Upper lobe of left lung (tissue), 6 donors: ENCODE data around the gene PCGF1. TPM values are rescaled to one million over a fixed set of nuclear protein-coding genes. Genes with fewer than 3 reads are reported as not detected.
A peak's percentile ranks its signal among the peaks of the same experiment; 100 is the strongest.

ENCODE experiments used
- ATAC-seq, 2 donors: fragments of 200-7000 bp; cut with Tn5 transposase; one replicate each; pipeline ENCODE4 v1.9.1; 2022; ENCODE audit warnings: mild to moderate bottlenecking in 2 of 2, moderate library complexity in 2 of 2; ENCODE audit not compliant: low FRiP score in 2 of 2
- DNase-seq, 2 donors: peaks; one replicate each; pipeline ENCODE4 v3.0.0-alpha.2; 2019 to 2020
- H3K27ac ChIP-seq, 4 donors: fragments of 200-600 bp; sonication (generic); one replicate each; pipeline ENCODE4 v1.5.1; 2016 to 2019
- H3K27me3 ChIP-seq, 4 donors: fragments of 200-600 bp; sonication (generic); one replicate each; pipeline ENCODE4 v1.5.1; 2017 to 2019
- H3K36me3 ChIP-seq, 4 donors: fragments of 200-600 bp; sonication (generic); one replicate each; pipeline ENCODE4 v1.5.1; 2016 to 2019
- H3K4me1 ChIP-seq, 4 donors: fragments of 200-600 bp; sonication (generic); one replicate each; pipeline ENCODE4 v1.5.1; 2018 to 2019
- H3K4me3 ChIP-seq, 4 donors: fragments of 200-600 bp; sonication (generic); one replicate each; pipeline ENCODE4 v1.5.1; 2017 to 2019; ENCODE audit warnings: mild to moderate bottlenecking in 2 of 4, moderate library complexity in 1 of 4
- H3K9me3 ChIP-seq, 4 donors: fragments of 200-600 bp; sonication (generic); one replicate each; pipeline ENCODE4 v1.5.1; 2018 to 2019
- CTCF ChIP-seq, 6 experiments: fragments of 450-650 bp in 4 of 6; fragments of 200-600 bp in 2 of 6; sonication (generic) in 2 of 6; IDR thresholded peaks; one replicate each; pipeline ENCODE4 v1.5.1; 2016 to 2019; ENCODE audit warnings: antibody characterized with exemption in 6 of 6
- EP300 ChIP-seq, 4 donors: sonication (generic); formaldehyde crosslinking; IDR thresholded peaks; one replicate each; pipeline ENCODE4 v1.5.1; 2017; ENCODE audit warnings: antibody characterized with exemption in 4 of 4, control low read depth in 2 of 4
- POLR2A ChIP-seq, 4 donors: fragments of 450-650 bp; IDR thresholded peaks; one replicate each; pipeline ENCODE4 v1.5.1; 2016 to 2017; ENCODE audit warnings: antibody characterized with exemption in 4 of 4, mild to moderate bottlenecking in 2 of 4
- POLR2AphosphoS5 ChIP-seq, 2 donors: sonication (generic); formaldehyde crosslinking; IDR thresholded peaks; one replicate each; pipeline ENCODE4 v1.5.1; 2017; ENCODE audit warnings: antibody characterized with exemption in 2 of 2
- WGBS, 2 donors: methylation state at CpG; one replicate each; pipeline ENCODE4 v1.1.5; 2017 to 2018; 5-methylcytosine and 5-hydroxymethylcytosine counted together
- total RNA-seq, 6 donors: library from RNA; depleted of rRNA in 4 of 6; stranded (reverse); fragments of >200 nt in 4 of 6; gene quantifications; one replicate each; pipeline versions ENCODE4 v1.1.0 to v1.2.1, GENCODE V29; 2016 to 2021
- donor health status: DM: no; HTN: no; CAD: no; lungs with moderate emphysema.
- donor health status: DM: no; HTN: yes; CAD: no; lungs with severe emphysema.

The PCGF1 gene
- total RNA-seq, 6 donors from 2014 or later: 15.4 to 43.2 (median 34.6) TPM

GRCh38 chr2:74525717-74526648, 18.5 kb upstream of the PCGF1 start, which contains the start of gene DQX1:
TSS of gene DQX1 (minus strand) at chr2:74526231. CDS start at chr2:74525729, 502 bp downstream.
- H3K27me3 ChIP-seq: no peaks in the 10 kb centered on the region
- peaks cover 16 to 28% (median 24%) of the 10 kb centered on the region in 4 donors for H3K36me3 ChIP-seq
- no peaks in the 10 kb centered on the region for H3K9me3 ChIP-seq
- H3K27ac ChIP-seq: no peak within 1 kb of the TSS
- no peak for TF ChIP-seq EP300 (IDR thresholded peaks at IDR 0.05)
- DNase-seq (no peak), ATAC-seq (no peak)
- peaks cover 16 to 22% (median 18%) of the 10 kb centered on the region in 4 donors for H3K4me1 ChIP-seq
- WGBS, 2 donors: 85 to 90% methylated on average over 11 of the region's 11 CpGs
- H3K4me3 ChIP-seq: no peak within 1 kb of the TSS

DNA sequence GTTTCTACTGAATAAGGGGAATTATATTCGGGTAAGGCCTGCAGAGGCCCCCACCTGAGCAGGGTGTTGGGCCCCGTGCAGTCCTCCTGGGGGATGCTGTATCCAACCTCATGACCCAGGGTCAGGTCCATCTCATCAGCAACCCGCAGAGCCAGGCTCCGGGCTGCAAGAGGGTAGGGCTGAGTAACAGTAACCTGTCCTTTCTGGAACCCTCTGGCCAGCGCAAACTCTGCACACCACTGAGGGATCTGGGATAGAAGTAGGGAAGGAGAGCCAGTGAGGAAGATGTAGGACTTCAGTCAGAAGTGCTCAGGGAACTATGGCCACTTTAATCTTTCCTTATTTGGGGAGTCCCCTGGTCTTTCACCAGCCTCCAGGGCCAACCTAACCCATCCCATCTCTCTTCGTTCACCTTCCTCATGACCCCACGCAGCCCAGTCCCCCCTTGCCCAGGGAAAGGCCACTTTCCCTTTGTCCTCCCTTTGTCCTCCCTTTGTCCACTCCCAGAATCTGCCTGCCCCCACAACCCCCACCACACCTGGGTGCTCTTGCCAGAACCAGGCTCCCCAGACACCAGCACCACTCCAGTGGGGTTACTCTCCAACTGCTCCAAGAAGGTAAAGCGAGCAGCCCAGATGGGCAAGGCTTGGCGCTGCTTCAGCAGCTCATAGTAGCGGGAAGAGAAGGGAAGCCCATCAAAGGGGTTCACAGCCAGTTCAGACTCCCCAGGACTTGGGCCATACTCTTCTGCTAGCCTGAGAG, 17.6 kb upstream of the PCGF1 start:
- Histone ChIP-seq H3K27ac (no peak overlapping the region), H3K27me3 (no peaks in the 10 kb centered on the region), H3K4me1 (peaks cover 10 to 16% (median 14%) of the 10 kb centered on the region in 4 donors), H3K9me3 (no peaks in the 10 kb centered on the region), H3K4me3 (no peak overlapping the region), H3K36me3 (peaks cover 16 to 28% (median 24%) of the 10 kb centered on the region in 4 donors)
- no peak for TF ChIP-seq POLR2AphosphoS5 (IDR thresholded peaks at IDR 0.05)
- TF ChIP-seq CTCF (IDR thresholded peaks at IDR 0.05): no peak
- TF ChIP-seq EP300 (IDR thresholded peaks at IDR 0.05): no peak
- TF ChIP-seq POLR2A (IDR thresholded peaks at IDR 0.05): no peak
- 89 to 96% methylated on average over 8 to 10 of the region's 10 CpGs for WGBS, 2 donors
- no peak for ATAC-seq
- no peak for DNase-seq

- Histone ChIP-seq H3K4me3 (no peak overlapping the region), H3K27me3 (no peaks in the 10 kb centered on the region), H3K4me1 (peaks cover 10 to 16% (median 13%) of the 10 kb centered on the region in 4 donors), H3K9me3 (no peaks in the 10 kb centered on the region), H3K27ac (no peak overlapping the region), H3K36me3 (peaks cover 16 to 28% (median 24%) of the 10 kb centered on the region in 4 donors)
- ATAC-seq: no peak
- DNase-seq: no peak
- 81 to 91% methylated on average over 6 to 9 of the region's 9 CpGs for WGBS, 2 donors
- no peak for TF ChIP-seq POLR2AphosphoS5 (IDR thresholded peaks at IDR 0.05)
These were observed 16.5 kb upstream of the PCGF1 start for GRCh38 chr2:74524005-74524404.

DNA sequence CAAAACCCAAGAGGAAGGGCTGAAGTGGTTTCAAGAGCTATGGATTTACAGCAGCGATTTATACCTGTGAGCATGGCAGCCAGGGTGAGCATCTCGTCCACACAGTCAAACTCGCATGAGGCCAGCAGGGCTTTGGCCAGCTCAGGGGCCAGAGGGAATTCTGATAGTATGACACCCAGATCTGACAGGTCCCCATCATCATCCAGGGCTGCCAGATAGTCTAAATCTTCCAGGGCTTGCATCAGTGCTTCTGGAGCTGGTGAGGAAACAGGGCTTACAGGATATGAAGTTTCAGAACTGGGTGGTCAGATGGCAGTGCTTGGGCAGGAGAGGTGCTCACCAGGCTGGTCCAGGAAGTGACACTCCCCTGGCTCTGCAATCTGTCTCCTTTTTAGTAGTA, 15.0 kb upstream of the PCGF1 start:
- Histone ChIP-seq H3K27ac (no peak overlapping the region), H3K4me1 (peaks cover 0 to 2% (median under 1%) of the 10 kb centered on the region in 4 donors), H3K4me3 (no peak overlapping the region), H3K9me3 (no peaks in the 10 kb centered on the region), H3K27me3 (no peaks in the 10 kb centered on the region), H3K36me3 (peaks cover 15 to 21% (median 19%) of the 10 kb centered on the region in 4 donors)
- no peak for DNase-seq
- 67 to 79% methylated on average over 3 of the region's 3 CpGs for WGBS, 2 donors
- no peak for ATAC-seq
- TF ChIP-seq CTCF (IDR thresholded peaks at IDR 0.05) (no peak), POLR2A (IDR thresholded peaks at IDR 0.05) (no peak), POLR2AphosphoS5 (IDR thresholded peaks at IDR 0.05) (no peak), EP300 (IDR thresholded peaks at IDR 0.05) (no peak)

GRCh38 chr2:74516650-74517049, 9.2 kb upstream of the PCGF1 start:
- Histone ChIP-seq H3K27ac (no peak overlapping the region), H3K27me3 (peaks cover 6 to 56% (median 44%) of the 10 kb centered on the region in 4 donors), H3K36me3 (no peaks in the 10 kb centered on the region), H3K9me3 (no peaks in the 10 kb centered on the region), H3K4me1 (peaks cover 25 to 31% (median 29%) of the 10 kb centered on the region in 4 donors), H3K4me3 (peak overlapping the region in 2 of 4 donors; percentile 47 to 49)
- 70% methylated on average over 13 of the region's 13 CpGs for WGBS, 2 donors
- ATAC-seq (no peak), DNase-seq (no peak)
- no peak for TF ChIP-seq POLR2AphosphoS5 (IDR thresholded peaks at IDR 0.05)
- no peak for TF ChIP-seq CTCF (IDR thresholded peaks at IDR 0.05)
- TF ChIP-seq POLR2A (IDR thresholded peaks at IDR 0.05): no peak
- no peak for TF ChIP-seq EP300 (IDR thresholded peaks at IDR 0.05)
